GM21786 (cell line): Measurements from ENCODE around the gene PTPRR.
"Not testable (repeated sequence)": the region's sequence is repeated elsewhere in the genome, so short reads cannot be mapped to it uniquely, and the experiment has no call there.

Source experiments
- ATAC-seq: cut with Tn5 transposase; IDR thresholded peaks from one replicate; pipeline ENCODE4 v1.9.1; 2021; ENCODE audit not compliant: unreplicated experiment

The PTPRR gene

DNA sequence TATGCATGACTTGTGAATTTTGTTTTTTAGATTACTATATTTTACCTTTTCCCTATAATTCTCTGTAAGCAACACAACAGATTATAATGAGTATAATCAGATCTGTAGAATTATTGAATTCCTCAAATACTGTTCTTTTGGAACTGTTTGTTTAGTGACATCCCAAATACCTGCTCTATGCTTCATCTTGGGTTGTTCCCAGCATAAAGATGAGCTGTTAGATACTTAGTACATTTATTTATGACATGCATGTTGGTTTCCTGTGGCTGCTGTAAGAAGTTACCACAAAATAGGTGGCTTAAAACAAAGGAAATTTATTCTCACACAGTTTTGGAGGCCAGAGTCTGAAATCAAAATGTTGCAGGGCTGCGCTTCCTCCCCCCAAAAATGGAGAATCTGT, 78.4 kb downstream of the PTPRR start:
- ATAC-seq = no peak

DNA sequence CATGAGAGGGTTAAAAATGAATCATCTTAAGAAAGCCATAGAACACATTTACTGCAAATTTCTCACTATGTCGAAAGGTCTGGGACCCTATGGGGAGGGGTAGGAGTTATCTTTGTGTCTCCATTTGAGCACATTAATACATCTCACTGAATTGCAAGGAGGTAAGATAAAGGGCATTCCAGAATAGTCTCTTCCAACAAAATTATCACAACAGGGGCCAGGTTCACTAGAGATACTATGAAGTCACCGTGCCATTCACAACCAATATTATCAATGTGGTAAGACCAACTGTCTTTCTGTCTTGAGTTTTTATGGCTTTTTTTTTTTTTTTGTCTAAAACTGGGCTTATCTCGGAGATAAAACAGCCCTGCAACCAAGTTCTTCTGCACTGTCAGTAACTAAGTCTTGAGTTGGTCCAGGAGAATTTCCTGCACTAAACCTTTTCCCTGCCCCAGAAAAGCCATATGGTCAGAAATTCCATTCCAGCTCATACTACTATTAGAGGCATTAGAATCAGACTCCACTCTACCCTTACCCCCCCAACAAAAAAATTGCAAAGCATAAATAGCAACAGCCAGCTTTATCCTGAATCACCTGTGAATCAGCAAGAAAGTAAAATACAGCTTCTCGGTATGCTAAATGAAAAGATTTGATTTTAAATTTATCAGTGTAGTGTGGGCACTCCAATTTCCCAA, 79.7 kb downstream of the PTPRR start:
- no peak for ATAC-seq

GRCh38 chr12:70839544-70839943, 81.0 kb downstream of the PTPRR start:
- ATAC-seq = no peak

- no peak for ATAC-seq
Measured at GRCh38 chr12:70838127-70838526, 82.4 kb downstream of the PTPRR start.

DNA sequence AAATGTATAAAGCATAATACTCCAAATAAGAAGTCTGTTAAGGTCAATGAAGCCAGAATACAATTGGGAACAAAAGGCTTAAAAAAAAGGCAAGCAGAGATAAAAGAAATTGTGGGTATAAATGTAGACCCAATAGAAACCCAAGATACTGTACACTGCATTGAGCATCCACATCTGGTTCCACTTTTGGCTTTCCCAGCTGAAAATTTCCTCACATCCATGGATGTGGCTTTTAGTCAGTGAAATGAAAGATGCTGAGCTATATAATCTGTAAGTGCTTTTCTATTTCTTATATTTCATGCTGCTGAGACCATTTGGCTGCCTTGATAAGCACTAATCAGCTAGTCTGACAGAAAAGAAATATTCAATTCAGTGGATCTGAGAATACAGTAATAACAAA, 83.5 kb downstream of the PTPRR start:
- ATAC-seq = no peak

DNA sequence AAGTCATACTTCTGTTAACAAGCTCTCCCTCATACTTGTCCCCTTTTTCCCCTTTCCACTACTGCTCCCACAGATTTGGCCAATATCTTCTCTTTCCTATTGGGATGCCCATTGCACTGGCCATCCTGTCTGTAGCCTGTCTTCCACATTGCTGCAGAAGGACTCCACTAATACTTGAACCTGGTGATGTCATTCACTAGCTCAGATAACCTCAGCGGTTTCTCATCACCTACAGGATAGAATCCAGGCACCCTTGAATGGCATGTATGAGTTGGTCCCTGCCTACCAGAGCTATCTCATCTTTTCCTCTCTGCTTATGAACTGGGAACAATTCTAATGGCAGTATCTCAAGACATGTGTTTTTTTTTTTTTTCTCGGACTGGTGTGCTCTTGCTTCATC, 84.6 kb downstream of the PTPRR start:
- no peak for ATAC-seq

DNA sequence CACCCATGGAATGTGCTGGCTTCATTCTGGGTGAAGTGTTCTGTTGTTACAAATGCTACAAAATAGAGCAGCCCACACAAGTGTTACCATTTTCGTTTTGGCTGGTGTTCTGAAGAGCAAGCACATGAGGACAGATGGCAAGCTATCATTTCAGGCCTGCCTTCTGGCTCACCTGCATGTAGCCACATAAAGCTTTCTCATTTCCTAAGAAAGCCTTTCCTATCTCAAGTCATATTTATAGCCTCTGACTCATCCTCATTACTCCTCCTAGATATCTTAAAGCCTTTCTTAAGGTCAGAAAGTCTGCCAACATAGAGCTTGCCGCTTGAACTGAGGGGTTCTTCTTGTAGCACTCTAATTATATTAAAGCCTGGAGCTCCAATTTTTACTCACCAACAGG, 89.0 kb downstream of the PTPRR start:
- no peak for ATAC-seq

DNA sequence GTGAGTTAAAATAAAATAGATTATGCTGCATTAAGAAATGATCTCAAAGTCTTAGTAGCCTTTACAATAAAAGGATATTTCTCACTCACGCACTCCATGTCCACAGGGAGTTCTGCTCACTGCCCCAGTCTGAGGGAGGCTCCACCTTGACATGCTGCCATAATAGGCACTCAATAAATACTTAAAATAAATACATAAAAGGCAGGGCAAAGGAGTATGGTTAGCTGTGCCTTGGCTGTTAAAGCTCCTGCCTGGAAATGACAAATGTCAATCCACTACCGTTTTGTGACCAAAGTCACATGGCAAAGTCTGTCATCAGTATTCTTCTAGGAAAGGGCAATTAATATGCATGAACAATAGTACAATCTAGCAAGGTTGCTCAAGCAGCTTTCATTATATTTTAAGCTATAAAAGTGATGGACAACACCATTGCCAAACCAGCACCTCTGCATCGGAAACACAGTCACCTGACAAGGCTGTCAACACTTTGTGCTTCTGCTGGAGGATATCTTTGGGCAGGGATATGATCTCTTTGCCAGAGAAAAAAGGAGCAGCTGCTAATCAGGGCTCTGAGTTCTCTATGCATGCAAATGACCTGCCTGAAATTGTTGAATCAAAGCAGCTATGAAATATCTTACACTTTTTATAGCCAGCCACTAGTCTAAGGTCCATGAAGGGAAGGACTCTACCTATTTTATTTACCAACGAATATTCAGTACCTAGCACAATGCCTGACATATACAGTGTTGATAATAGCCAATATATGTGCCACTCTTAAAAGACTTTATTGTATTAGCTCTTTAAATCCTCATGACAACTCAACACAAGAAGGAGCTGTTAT, 90.1 kb downstream of the PTPRR start:
- ATAC-seq = no peak

DNA sequence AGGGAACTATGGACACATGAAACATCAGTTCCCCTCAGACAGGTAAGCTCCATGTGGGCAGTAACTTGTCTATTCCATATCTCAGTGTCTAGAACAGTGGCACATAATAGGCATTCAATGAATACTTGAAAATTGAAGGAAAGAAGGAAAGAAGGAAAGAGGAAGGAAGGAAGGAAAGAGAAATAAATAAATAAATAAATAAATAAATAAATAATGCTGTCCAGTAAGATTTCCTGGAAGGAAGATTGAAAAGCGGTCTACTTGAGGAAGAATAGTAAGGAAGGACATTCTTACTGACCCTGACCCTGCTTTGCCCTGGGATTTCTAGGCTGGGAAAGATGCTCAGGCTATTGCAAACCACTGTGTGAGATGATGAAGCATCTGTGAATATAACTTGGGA, 91.5 kb downstream of the PTPRR start:
- no peak for ATAC-seq

- no peak for ATAC-seq
Measured at GRCh38 chr12:70828351-70828750, 92.2 kb downstream of the PTPRR start.

DNA sequence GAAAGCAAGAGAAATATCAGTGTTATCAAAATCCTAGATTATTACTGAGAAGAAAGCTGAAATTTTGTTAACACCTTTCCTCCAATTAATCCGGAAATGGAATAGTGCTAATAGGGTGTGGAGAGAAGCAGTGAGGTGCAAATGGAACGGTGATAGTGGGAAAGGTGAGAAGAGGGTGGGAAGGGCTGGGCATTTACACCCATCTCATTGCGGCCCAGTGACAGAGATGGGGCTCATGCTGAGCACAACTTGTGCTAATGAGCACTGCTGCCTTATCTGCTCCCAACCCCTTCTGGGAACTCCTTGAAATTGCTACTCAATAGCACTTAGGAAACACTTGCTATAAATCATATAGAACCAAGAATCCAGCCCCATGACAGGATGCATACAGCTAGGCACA, 94.4 kb downstream of the PTPRR start:
- no peak for ATAC-seq

DNA sequence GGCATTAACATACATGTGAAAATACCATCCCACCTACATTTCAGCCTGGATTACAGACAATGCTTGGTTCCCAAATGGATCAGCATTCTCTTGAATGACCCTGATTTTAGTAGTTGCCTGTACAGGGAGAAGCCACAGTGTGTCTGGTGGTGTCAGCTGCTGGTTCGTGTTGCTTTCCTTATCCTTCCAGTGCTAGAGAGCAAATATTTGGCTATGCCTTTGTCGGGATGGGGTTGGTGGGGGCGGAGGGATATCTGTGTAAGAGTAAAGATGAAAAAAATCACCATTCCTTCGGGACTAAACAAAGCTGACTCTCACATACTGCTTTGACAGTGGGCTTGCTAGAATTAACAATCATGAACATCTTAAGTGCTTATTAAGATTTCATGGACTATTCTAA, 96.0 kb downstream of the PTPRR start:
- ATAC-seq = no peak

DNA sequence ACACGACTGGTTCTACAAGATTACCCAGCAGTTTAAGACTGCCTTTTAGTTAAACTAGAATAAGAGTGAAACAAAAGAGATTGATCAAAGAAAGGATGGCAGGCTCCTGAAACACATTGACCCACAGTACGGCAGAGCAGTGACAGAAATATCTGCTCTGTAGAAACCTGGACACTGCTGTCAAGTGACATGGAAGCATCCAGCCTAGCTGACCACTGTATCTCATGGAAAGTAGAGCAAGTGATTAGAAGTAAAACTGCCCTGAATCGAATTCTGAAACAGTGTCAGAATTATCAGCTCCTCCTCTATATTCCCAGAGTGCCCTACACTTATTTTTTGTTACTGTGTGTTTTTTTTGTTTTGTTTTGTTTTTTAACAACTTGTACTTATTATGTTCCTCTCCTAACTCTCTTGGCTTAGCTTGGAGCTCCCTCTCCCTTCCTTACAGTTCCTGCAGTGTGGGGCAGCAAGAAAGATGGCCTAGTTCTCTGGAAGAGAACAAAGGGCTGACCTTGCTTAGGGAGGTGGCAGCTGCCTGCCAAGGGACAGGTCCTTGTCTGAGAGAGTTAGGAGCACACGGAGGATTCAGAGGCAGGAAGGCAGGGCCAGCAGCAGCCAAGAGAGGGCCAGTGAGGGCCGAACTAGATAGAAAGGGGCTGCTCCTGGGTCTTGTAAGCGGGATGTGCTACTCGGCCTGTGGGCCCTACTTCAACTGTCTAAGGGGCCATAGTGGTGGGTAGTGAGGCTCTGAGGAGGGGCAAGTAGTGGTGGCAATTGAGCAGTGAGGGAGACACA, 97.2 kb downstream of the PTPRR start:
- no peak for ATAC-seq

- ATAC-seq = no peak
Measured at GRCh38 chr12:70822412-70822811, 98.1 kb downstream of the PTPRR start.

GRCh38 chr12:70815971-70816391, 104.6 kb downstream of the PTPRR start:
- no peak for ATAC-seq

GRCh38 chr12:70815056-70815455, 105.5 kb downstream of the PTPRR start:
- no peak for ATAC-seq

GRCh38 chr12:70813559-70813958, 107.0 kb downstream of the PTPRR start:
- no peak for ATAC-seq

DNA sequence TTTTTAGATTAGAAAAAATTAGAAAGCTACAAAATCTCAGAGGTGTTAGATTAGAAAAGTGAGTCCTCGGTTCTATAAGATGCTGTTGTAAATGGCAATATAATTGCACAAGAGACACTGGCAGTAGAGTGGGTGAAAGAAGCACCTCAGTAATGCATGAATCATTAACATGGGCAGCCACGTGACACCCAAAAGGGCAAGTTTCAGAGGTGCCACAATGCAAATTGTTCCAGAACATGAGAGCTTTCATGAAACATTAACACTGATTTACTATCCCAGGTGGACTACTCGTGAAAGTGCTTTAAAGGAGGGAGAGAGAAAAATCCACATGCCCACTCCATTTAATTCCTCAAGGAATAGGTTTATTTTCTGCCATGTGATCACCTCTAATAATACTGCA, 108.4 kb downstream of the PTPRR start:
- ATAC-seq = peak; percentile 75

DNA sequence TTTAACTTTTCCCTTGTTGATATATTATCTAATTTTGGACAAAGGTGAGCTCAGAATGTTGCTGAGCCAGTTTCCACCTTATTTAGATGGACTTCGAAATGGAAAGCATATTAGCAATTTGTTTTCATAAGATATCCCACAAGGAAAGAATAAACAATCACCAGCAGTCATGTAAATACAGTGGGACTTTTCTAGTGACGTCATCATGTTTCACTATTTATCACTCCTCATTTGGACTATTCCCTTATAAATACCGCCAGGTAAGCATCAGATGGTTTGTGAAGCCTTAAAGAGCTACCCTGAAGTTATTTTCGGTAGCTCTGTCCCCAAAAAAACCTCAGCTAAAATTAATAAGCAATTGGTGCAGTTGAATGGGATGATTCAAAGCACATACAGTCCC, 110.7 kb downstream of the PTPRR start:
- ATAC-seq = no peak

DNA sequence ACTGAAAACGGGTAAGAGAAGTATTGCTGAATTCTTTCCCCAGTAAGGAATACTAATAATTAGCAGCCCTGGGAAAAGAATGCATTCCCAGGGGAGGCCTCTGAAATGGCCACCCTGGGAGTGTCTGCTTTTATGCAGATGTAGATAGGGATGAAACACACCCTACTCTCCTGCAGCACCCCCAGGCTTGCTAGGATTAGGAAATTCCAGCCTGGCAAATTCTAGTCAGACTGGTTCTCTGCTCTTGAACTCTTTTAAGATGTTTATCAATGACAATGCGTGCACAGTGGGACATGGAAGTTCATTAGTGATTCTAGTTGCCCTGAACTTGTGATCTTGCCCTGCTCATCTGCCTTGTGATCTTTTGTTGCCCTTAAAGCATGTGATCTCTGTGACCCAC, 112.5 kb downstream of the PTPRR start:
- not testable (repeated sequence) for ATAC-seq

- no peak for ATAC-seq
Measured at GRCh38 chr12:70806827-70807226, 113.7 kb downstream of the PTPRR start.

DNA sequence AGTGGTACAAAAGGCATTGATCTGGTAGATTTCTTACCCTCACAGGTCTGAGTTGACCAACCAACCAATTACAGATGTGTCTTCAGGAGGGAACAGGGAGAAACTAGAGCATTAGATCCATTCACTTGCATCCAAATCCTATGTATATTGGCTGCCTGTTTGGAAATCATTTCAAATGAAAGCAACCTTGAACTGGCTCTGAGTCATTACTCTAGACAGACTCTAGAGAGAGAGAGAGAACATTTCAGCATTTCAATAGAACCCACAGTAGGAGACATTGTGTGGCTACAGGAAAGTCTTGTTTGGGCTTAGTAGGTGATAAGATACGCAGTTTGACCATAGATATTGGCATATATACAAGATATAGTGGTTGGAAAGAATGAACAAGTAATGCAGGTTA, 114.5 kb downstream of the PTPRR start:
- no peak for ATAC-seq
